Activated T-cell treated with anti-CD3 and anti-CD28 coated beads, Interleukin-2, amount 50 U/mL, for 4 hours (primary cell): ENCODE results near the gene RRAGC. TPM values are rescaled to one million over a fixed set of nuclear protein-coding genes. Genes with fewer than 3 reads are reported as not detected.
"Not testable (repeated sequence)": the region's sequence is repeated elsewhere in the genome, so short reads cannot be mapped to it uniquely, and the experiment has no call there.

Experiments
- ATAC-seq, 2 donors: fragments of 200-7000 bp; cut with Tn5 transposase; one replicate each; pipeline ENCODE4 v1.10.0; 2021
- DNase-seq: peaks from one replicate; pipeline ENCODE4 v3.0.0-alpha.2; 2020
- H3K27me3 Mint-ChIP-seq: one replicate; pipeline ENCODE4 v1.8.0; 2021; ENCODE audit warnings: low read depth, mixed read lengths
- H3K36me3 Mint-ChIP-seq: one replicate; pipeline ENCODE4 v1.8.0; 2022; ENCODE audit warnings: mixed read lengths; ENCODE audit not compliant: insufficient read depth
- H3K4me1 Mint-ChIP-seq: one replicate; pipeline ENCODE4 v1.8.0; 2021; ENCODE audit warnings: low read depth, mixed read lengths
- H3K4me3 Mint-ChIP-seq: one replicate; pipeline ENCODE4 v1.8.0; 2021; ENCODE audit warnings: mild to moderate bottlenecking, moderate library complexity, mixed read lengths
- H3K9me3 Mint-ChIP-seq: one replicate; pipeline ENCODE4 v1.8.0; 2021; ENCODE audit warnings: mixed read lengths
- total RNA-seq, 3 donors: library from RNA; stranded (reverse); gene quantifications; one replicate each; pipeline ENCODE4 v1.2.1, GENCODE V29; 2021

RRAGC gene
- total RNA-seq, 3 donors from 2014 or later = 12.4 to 20.2 (median 16.5) TPM

DNA sequence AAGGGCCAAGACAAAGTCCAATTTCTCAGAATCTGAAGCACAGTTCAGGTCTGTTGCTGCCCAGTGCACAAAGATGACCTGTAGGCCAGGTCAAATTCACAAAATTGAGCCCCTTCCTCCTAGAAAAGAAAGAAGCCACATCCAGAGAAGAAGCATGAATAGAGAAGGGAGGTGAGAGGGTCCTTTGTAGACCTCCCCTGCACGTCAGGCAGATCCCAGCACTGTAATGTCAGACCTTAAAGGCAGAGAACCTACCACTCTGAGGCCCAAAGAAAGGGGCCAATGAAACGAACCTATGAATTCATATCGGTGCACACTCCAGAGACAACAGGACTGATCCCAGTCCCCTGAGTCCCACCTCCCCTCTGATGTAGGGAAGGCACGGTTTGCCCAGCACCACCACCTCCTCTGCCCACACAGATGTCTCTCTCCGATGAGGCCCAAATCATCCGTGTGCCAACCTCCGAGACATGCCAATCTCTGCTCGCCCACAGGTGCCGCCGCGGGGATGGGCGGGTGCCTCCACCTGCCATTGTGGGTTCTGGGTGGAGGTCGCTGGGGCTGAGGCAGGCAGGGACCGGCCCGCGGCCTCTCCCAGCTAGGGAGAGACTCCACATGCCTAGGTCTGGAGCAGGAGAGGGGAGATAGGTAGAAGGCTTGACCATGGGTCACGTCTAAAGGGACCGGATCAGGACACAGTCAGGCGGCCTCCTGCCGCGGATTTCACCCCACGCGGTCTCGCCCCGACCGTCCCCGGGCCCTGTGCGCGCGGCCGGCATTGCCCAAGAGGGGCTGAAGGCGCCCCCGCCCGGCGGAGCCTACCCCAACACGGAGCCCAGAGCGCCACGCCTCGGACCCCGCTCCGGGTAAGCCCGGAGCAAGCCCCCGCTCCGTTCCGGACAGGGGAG lies 42.1 kb downstream of the RRAGC start:
- no peak for DNase-seq
- no peaks in the 10 kb centered on the region for H3K9me3 Mint-ChIP-seq
- H3K4me3 Mint-ChIP-seq = no peak overlapping the region
- ATAC-seq = peak in 1 of 2 donors; percentile 13
- H3K36me3 Mint-ChIP-seq = no peaks in the 10 kb centered on the region
- peaks cover 68% of the 10 kb centered on the region for H3K27me3 Mint-ChIP-seq
- peaks cover 7% of the 10 kb centered on the region for H3K4me1 Mint-ChIP-seq

DNA sequence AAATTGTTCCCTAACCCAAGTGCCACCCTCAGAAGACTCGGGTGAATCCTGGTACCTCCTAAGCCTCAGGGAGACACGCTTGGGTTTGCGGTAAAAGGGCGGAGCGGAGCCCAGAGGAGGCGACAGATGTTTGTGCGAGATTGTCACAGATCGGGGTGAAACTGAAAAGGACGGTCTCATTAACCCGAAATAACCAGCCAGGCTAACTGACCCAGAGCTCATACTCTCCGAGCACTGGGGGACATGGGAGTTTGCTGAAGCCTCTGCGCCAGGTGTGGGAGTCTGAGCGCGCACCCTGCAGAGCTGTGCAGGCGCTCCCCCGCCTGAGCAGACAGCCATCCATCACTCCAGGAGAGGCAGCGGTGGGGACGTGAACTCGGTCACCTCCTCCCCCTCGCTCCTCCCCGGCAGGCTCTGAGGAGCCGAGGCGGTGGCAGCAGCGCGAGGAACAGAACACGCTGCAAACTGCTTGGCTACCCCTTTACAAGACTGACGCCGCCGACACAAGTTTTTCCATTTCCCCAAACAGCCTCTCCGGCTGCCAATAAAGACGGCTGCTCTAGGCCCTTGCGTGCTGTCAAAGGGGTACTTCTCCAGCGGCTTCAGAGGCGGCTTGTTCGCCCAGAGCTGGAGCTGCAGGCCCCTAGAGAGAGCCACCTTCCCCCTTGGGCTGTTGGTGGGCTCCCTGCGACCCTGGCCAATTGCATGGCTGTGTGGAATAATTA lies 43.5 kb downstream of the RRAGC start:
- Mint-ChIP-seq H3K4me1 (peaks cover 7% of the 10 kb centered on the region), H3K27me3 (peaks cover 74% of the 10 kb centered on the region), H3K9me3 (no peaks in the 10 kb centered on the region), H3K36me3 (no peaks in the 10 kb centered on the region), H3K4me3 (no peak overlapping the region)
- ATAC-seq (peak; percentile 37 to 56), DNase-seq (no peak)

DNA sequence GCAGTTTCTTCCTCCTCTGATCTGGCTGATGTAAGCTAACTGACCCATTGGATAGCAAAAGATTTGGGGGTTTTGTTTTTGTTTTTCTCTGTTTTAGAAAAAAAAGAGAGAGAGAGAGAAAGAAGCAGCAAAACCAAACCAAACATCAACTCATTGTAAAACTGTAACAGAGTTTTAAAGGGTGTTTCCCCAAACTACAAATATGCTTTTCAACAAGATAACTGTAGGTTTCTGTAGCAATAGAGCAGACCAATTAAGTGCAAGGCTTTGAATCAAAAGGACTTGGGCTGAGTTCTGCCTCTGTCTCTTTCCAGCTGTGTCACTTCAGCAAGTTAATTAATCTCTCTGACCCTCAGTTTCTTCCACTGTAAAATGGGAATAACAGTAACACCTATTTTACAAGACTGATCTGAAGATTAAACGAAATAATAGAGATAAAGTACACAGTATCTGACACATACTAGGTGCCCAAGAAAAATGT lies 44.5 kb downstream of the RRAGC start:
- H3K9me3 Mint-ChIP-seq = no peaks in the 10 kb centered on the region
- H3K4me3 Mint-ChIP-seq = no peak overlapping the region
- DNase-seq = no peak
- peaks cover 7% of the 10 kb centered on the region for H3K4me1 Mint-ChIP-seq
- H3K36me3 Mint-ChIP-seq = no peaks in the 10 kb centered on the region
- peaks cover 79% of the 10 kb centered on the region for H3K27me3 Mint-ChIP-seq
- no peak for ATAC-seq

DNA sequence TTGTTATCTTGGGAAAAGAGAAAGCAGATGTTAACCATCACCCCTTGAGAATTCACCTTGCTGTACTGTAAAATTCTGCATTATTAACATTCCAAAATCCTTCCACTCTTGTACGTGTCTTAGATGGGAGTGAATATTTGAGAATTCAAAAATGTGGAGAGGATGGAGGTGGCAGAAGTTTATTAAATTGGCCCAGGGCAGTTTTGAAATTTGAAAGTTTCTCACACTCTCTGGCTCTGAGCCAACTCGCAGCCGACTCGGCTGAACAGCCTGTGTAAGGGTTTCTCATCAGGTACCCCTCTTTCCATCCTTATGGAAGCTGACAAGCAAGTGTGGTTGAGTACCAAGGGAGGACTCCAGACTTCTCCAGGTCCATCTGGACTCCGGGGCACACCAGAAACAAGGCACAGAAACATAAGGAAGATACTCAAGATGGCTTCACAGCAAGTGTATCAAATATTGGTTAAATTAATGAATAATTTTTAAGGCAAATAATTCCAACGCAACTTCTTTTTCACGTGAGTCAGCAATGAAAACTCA lies 45.1 kb downstream of the RRAGC start:
- Mint-ChIP-seq H3K9me3 (no peaks in the 10 kb centered on the region), H3K36me3 (no peaks in the 10 kb centered on the region), H3K27me3 (peaks cover 76% of the 10 kb centered on the region), H3K4me1 (peaks cover 7% of the 10 kb centered on the region), H3K4me3 (no peak overlapping the region)
- DNase-seq (no peak), ATAC-seq (no peak)

DNA sequence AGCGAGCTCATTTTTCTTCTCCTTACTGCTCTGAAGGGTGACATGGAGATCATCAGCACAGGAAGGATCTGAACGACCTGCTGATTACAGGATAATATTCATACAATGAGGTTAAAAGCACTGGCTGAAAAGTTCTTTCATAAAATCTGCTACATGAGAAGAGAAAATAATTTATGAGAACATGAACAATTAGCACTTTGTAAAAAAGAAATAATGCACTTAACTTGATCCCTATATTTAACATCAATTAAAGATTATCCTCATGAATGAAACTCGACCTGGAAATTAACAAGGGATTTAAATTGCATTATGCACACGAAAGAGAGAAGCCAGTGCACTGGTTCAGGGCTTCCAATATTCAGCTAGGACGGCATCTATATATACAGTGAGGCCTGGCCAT lies 46.6 kb downstream of the RRAGC start:
- DNase-seq (no peak), ATAC-seq (no peak)
- Mint-ChIP-seq H3K36me3 (no peaks in the 10 kb centered on the region), H3K4me3 (no peak overlapping the region), H3K27me3 (peaks cover 79% of the 10 kb centered on the region), H3K9me3 (no peaks in the 10 kb centered on the region), H3K4me1 (peaks cover 7% of the 10 kb centered on the region)

DNA sequence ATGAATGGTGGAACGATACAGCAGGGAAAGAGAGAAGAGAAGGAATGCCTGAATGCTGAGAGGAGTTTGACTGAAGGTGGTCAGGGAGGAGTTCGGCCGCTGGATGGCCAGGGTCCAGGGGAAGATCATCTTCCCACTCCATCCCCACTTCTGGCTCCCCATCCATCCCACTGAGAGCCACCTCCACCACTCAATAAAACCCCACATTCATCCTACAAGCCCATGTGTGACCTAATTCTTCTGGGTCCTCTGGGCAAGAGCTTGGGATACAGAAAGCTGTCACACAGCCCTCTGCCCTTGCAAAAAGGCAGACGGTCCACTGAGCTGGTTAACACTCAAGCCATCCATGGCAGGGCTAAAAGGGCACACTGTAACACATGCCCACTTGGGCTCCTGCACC lies 48.1 kb downstream of the RRAGC start:
- H3K9me3 Mint-ChIP-seq, H3K36me3 Mint-ChIP-seq, H3K4me3 Mint-ChIP-seq, ATAC-seq, DNase-seq, H3K4me1 Mint-ChIP-seq: not testable (repeated sequence)
- peaks cover 80% of the 10 kb centered on the region for H3K27me3 Mint-ChIP-seq

DNA sequence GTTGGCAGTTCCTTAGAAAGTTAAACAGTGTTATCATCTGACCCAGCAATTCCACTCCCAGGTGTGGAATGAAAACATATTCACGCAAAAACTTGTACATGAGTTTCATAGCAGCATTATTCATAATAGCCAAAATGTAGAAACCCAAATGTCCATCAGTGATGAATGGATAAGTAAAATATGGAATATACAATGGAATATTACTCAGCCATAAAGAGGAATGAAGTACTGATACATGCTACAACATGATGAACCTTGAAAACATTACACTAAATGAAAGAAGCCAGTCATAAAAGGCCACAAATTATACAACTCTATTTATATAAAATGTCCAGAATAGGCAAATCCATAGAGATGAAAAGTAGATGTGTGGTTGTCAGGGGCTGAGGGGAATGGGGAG lies 53.5 kb downstream of the RRAGC start:
- H3K4me1 Mint-ChIP-seq = peaks cover 6% of the 10 kb centered on the region
- DNase-seq = no peak
- peaks cover 80% of the 10 kb centered on the region for H3K27me3 Mint-ChIP-seq
- no peaks in the 10 kb centered on the region for H3K36me3 Mint-ChIP-seq
- H3K4me3 Mint-ChIP-seq = no peak overlapping the region
- H3K9me3 Mint-ChIP-seq = no peaks in the 10 kb centered on the region
- ATAC-seq = no peak

DNA sequence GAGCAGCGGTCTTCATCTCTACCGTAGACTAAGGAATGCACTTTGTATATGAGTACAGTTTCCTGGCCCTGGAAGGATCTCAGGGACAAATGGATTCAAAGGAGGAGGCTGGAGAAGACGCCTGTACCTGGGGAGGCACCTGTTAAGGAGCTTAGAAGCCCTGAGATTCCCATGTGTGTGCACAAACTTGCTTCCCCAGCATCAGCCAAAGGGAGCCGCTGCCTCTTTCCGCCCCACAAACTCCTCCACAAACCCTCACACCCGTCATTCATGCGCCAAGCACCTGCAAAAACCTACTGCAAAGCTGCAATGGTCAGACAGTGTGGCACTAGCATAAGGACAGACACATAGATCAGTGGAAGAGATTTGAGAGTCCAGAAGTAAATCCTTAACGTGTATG lies 54.5 kb downstream of the RRAGC start:
- DNase-seq (no peak), ATAC-seq (no peak)
- peaks cover 70% of the 10 kb centered on the region for H3K27me3 Mint-ChIP-seq
- H3K9me3 Mint-ChIP-seq = no peaks in the 10 kb centered on the region
- H3K4me1 Mint-ChIP-seq = peaks cover 6% of the 10 kb centered on the region
- no peaks in the 10 kb centered on the region for H3K36me3 Mint-ChIP-seq
- H3K4me3 Mint-ChIP-seq = no peak overlapping the region

DNA sequence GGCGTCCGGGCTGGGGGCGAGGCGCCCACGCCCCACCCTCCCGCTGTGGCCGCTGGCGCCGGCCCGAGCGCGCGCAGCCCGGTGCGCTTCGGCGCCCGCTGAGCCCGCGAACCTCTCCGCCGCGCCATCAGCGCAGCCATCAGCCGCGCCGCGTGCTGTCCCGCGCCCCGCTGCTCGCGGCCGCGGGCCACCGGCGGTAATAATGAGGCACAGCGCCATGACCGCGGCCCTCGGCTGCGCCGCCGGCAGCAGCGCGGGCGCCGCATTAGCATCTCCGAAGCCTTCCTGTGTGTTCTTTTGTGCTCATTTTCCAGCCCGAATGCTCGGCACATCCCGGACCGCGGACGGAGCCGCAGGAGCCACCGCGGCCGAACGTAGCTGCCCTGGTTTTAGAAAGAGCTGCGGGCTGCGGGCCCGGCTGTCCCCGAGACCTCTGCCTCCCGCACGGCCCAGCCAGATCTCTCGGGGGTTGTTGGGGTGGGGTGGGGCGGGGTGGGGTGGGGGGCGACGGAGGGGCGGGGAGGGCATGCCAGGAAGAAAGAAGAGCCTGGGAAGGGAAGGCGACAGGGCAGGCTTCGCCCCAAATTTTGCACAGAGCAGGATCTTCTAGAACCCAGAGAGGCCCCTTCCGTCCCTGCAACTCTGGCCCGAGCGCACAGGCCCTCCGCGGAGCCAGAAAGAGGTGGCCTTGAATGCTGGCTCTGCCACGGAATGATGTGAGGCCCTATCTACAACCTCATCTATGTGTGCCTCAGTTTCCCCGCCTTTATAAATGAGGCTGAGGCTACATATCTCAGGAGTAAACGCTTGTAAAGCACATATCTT lies 55.3 kb downstream of the RRAGC start:
- peak; percentile 32 to 34 for ATAC-seq
- Mint-ChIP-seq H3K9me3 (no peaks in the 10 kb centered on the region), H3K27me3 (peaks cover 68% of the 10 kb centered on the region), H3K36me3 (no peaks in the 10 kb centered on the region), H3K4me1 (peaks cover 6% of the 10 kb centered on the region), H3K4me3 (peak overlapping the region; percentile 52)
- no peak for DNase-seq

DNA sequence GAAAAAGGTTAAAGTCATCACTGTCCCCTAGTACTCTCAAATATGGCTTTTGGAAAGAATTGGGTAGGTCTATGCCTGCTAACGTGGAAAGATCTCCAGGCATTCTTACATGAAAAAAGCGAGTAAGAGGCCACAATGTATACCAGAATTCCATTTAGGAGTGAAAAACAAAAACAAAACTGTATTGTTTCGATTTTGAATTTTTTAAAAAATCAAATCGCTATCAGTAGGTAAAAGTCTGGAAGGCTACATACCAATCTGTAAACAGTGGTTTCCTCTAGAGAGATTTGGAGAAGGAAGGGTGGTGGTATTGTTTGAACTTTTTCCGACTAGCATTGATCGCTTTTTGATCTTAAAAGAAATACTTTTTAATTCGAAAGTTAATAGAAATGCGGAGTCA lies 55.9 kb downstream of the RRAGC start:
- Mint-ChIP-seq H3K4me1 (peaks cover 6% of the 10 kb centered on the region), H3K36me3 (no peaks in the 10 kb centered on the region), H3K4me3 (peak overlapping the region; percentile 28), H3K9me3 (no peaks in the 10 kb centered on the region), H3K27me3 (peaks cover 64% of the 10 kb centered on the region)
- DNase-seq = no peak
- no peak for ATAC-seq

DNA sequence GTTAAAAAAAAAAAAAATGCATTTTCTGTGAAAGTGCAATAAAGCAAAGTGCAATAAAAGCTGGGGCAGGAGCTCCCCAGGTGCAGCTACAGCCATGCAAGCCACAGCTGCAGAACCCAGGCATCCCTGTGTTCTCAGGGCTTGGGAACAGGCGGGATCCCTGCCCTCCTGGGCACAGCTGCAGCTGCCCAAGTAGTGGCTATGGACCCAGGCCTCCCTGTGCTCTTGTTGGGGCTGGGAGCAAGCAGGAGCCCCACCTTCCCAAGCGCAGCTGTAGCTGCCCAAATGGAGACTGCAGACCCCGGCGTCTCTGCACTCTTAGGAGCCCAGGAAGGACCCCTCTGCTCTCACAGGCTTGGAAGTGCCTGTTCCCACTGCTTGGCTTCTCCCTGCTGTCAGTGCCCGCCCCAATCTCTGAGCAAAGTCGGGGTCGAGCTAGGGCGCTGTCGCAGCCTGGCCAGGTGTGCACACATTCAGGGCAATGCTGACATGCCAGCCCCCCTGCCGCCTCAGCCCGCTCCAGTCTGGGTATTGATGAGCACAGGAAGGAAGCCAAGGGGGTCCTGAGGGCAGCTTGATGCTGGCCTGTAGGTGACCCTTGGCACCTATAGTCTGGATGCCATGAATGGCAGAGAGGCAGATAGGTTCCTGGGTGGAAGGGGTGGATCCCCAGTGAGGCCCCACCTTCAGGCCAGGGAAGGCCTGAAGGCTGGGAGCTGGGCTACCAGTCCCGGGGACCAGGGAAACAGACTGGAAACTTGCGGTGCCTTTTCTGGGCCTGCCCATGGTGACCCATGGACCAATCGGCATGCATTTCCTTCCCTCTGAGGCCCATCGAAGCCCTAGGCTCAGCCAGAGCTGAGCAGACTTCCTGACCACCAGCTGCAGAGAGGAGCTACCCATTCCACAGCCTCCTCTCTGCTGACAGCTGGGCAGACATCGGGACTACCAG lies 58.6 kb downstream of the RRAGC start:
- ATAC-seq (no peak), DNase-seq (no peak)
- peaks cover 42% of the 10 kb centered on the region for H3K27me3 Mint-ChIP-seq
- H3K4me3 Mint-ChIP-seq = no peak overlapping the region
- no peaks in the 10 kb centered on the region for H3K9me3 Mint-ChIP-seq
- H3K36me3 Mint-ChIP-seq = no peaks in the 10 kb centered on the region
- H3K4me1 Mint-ChIP-seq = peaks cover 6% of the 10 kb centered on the region

DNA sequence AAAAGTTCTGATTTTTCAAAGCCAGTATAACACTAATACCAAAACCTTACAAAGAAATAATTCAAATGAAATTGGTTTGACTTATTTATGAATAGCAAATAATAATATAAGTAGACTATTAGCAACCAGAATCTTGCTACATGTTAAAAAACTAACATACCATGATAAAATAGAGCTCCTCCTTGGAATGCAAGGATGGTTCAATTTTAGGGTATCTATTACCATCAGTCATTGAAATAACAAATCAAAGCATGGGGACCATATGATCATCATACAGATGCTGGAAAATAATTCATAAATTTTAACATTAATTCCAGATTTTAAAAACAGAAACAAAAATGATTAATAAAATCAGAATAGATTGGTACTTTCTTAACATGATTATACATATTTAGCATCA lies 66.3 kb downstream of the RRAGC start:
- no peak for DNase-seq
- no peak overlapping the region for H3K4me3 Mint-ChIP-seq
- peaks cover 5% of the 10 kb centered on the region for H3K9me3 Mint-ChIP-seq
- no peaks in the 10 kb centered on the region for H3K4me1 Mint-ChIP-seq
- no peak for ATAC-seq
- no peaks in the 10 kb centered on the region for H3K36me3 Mint-ChIP-seq
- peaks cover 43% of the 10 kb centered on the region for H3K27me3 Mint-ChIP-seq

DNA sequence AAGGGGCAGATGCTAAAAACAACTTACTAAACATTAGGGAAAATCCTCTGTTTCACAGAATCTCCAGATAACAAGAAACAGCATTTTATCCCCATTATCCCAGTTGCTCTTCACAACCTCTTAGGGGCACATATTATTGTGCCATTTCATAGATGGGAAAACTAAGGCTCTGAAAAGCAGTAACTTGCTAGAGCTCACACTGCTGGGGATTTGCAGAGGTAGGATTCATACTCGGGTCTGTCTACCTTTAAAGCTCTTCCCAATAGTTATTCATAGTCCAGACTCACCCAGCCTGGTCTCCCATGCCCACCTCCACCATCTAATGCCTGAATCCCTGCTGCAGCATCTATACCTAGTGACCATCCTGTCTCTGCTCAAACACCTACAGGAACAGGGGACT lies 67.7 kb downstream of the RRAGC start:
- Mint-ChIP-seq H3K4me3 (no peak overlapping the region), H3K9me3 (peaks cover 5% of the 10 kb centered on the region), H3K4me1 (no peaks in the 10 kb centered on the region), H3K36me3 (no peaks in the 10 kb centered on the region), H3K27me3 (peaks cover 53% of the 10 kb centered on the region)
- DNase-seq = no peak
- no peak for ATAC-seq
